Choroid plexus epithelial cell (primary cell): ENCODE results near the gene SPIRE2.

Experiments
- DNase-seq: peaks from one replicate; pipeline ENCODE4 v3.0.0-alpha.2; 2010; ENCODE audit warnings: low read depth
- H3K4me3 ChIP-seq: 2 replicates; pipeline ENCODE4 v1.5.1; 2011; ENCODE audit warnings: low read depth, mild to moderate bottlenecking, control low read depth, low read length, moderate library complexity
- CTCF ChIP-seq: conservative IDR thresholded peaks from 2 replicates; pipeline ENCODE4 v1.5.1; 2011; ENCODE audit warnings: low read depth, mild to moderate bottlenecking, control low read depth, inconsistent platforms, low read length, moderate library complexity

SPIRE2 gene

GRCh38 chr16:89847051-89847939 is 19.0 kb downstream of the SPIRE2 start:
- no peak for DNase-seq
- H3K4me3 ChIP-seq: no peak overlapping the region
- TF ChIP-seq CTCF: no peak

DNA sequence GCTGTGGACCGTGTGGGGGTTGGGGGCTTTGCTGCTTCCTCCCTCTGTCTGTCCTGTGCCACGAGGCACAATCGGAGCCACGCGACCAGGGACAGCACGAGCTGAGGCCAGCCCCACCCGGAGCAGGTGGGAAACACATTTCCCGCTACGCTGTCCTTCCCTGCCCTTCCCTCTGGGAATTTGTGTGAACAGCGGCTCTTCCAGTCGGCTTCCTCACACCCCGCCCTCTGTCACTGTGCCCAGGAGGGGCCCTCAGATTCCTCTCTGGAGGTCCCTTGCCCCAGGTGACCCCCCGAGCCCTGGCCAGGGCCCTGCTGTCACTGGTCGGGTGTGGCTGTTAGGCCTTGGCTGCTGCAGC is 19.6 kb downstream of the SPIRE2 start:
- no peak overlapping the region for H3K4me3 ChIP-seq
- TF ChIP-seq CTCF: no peak
- DNase-seq: no peak

DNA sequence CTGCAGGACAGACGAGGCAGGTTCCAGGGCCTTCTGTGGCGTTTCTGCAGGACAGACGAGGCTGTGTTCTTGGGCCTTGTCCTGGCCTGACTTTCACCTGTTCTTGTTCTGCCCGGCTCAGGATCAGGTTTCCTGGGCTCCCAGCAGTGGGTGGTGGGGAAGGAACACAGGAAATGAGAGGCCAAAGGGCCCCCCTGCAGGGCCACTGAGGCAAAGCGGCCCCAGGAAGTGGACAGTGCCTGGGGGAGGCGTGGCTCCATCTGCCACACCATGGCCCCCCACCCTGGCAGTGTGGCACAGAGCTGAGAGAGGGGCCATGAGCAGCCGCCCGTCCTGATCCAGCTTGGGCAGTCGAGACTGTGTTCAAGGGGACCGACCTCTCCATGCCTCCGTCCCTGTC is 20.7 kb downstream of the SPIRE2 start:
- no peak overlapping the region for H3K4me3 ChIP-seq
- TF ChIP-seq CTCF: no peak
- DNase-seq: no peak

GRCh38 chr16:89853306-89853993 is 25.2 kb downstream of the SPIRE2 start:
- no peak for TF ChIP-seq CTCF
- H3K4me3 ChIP-seq: no peak overlapping the region
- no peak for DNase-seq

- no peak for DNase-seq
- H3K4me3 ChIP-seq: no peak overlapping the region
- no peak for TF ChIP-seq CTCF
Observed at GRCh38 chr16:89855301-89855945, 27.1 kb downstream of the SPIRE2 start.

DNA sequence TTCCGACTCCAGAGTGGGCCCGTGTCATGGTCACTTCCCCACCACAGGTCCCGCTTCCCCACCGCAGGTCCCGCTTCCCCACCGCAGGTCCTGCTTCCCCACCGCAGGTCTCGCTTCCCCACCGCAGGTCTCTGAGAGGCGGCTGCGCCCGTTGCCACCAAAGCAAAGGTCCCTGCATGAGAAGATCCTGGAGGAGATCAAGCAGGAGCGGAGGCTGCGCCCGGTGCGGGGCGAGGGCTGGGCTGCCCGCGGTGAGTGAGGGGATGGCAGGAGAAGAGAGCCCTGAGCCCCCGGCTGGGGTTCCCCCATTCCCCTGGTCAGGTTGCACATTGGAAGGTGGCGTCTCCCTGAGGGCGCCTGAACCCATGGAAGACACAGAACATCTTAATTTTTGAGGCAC is 27.7 kb downstream of the SPIRE2 start:
- H3K4me3 ChIP-seq: no peak overlapping the region
- DNase-seq: no peak
- TF ChIP-seq CTCF: no peak
